Esophagus squamous epithelium (tissue), 5 donors: Measurements from ENCODE around the gene ATXN1. TPM values are rescaled to one million over a fixed set of nuclear protein-coding genes. Genes with fewer than 3 reads are reported as not detected.

Source experiments
- DNase-seq: peaks from one replicate; lab custom pipeline; 2025; lab: John Stamatoyannopoulos, UW
- H3K27ac ChIP-seq, 4 donors: fragments of 200-600 bp; sonication (generic); one replicate each; pipeline ENCODE4 v1.5.1; 2016 to 2019; ENCODE audit warnings: mild to moderate bottlenecking in 1 of 4
- H3K27me3 ChIP-seq, 4 donors: fragments of 200-600 bp; sonication (generic); 1 replicate in 3 of 4; 2 replicates in 1 of 4; pipeline versions ENCODE4 v1.5.1 to v1.6.0; 2017 to 2021; ENCODE audit warnings: antibody characterized with exemption in 1 of 4
- H3K36me3 ChIP-seq, 3 donors: fragments of 200-600 bp; sonication (generic); one replicate each; pipeline ENCODE4 v1.5.1; 2016 to 2019
- H3K4me1 ChIP-seq, 3 donors: fragments of 200-600 bp; sonication (generic); one replicate each; pipeline ENCODE4 v1.5.1; 2017 to 2019
- H3K4me3 ChIP-seq, 4 donors: fragments of 200-600 bp; sonication (generic); 1 replicate in 3 of 4; 2 replicates in 1 of 4; pipeline ENCODE4 v1.5.1; 2016 to 2019; ENCODE audit warnings: mild to moderate bottlenecking in 2 of 4, moderate library complexity in 1 of 4
- H3K9me3 ChIP-seq, 3 donors: fragments of 200-600 bp; sonication (generic); one replicate each; pipeline ENCODE4 v1.5.1; 2016 to 2019
- CTCF ChIP-seq, 6 experiments: fragments of 450-650 bp in 4 of 6; fragments of 200-600 bp in 2 of 6; sonication (generic) in 2 of 6; IDR thresholded peaks; one replicate each; pipeline ENCODE4 v1.5.1; 2016 to 2019; ENCODE audit warnings: antibody characterized with exemption in 6 of 6, mild to moderate bottlenecking in 4 of 6, moderate library complexity in 4 of 6
- POLR2A ChIP-seq, 4 donors: fragments of 450-650 bp; IDR thresholded peaks; one replicate each; pipeline ENCODE4 v1.6.1; 2017; ENCODE audit warnings: antibody characterized with exemption in 4 of 4, mild to moderate bottlenecking in 4 of 4, moderate library complexity in 3 of 4
- WGBS, 2 donors: methylation state at CpG; one replicate each; pipeline ENCODE4 v1.1.5; 2018; 5-methylcytosine and 5-hydroxymethylcytosine counted together
- intact Hi-C: fragments of 100-400 bp; cut with DNase I; formaldehyde crosslinking; loops from one replicate; pipeline ENCODE4 v1.15.0; 2022
- total RNA-seq, 4 donors: library from RNA; depleted of rRNA; stranded (reverse); fragments of >200 nt; gene quantifications; one replicate each; pipeline ENCODE4 v1.1.0, GENCODE V29; 2016
- donor health status: DM: yes; HTN: yes; CAD: no.

The ATXN1 gene
- total RNA-seq, 4 donors from 2014 or later, result 17.5 to 50.5 (median 28.5) TPM

GRCh38 chr6:16354692-16355091 is 406.6 kb downstream of the ATXN1 start:
- Histone ChIP-seq H3K9me3 (no peaks in the 10 kb centered on the region), H3K4me3 (no peak overlapping the region), H3K27me3 (no peaks in the 10 kb centered on the region), H3K36me3 (no peaks in the 10 kb centered on the region), H3K4me1 (peaks cover 0 to 53% (median 10%) of the 10 kb centered on the region in 3 donors), H3K27ac (no peak overlapping the region)
- intact Hi-C loops, result no loop called here
- 83 to 90% methylated on average over 1 of the region's 1 CpG for WGBS, 2 donors
- no peak for DNase-seq
- TF ChIP-seq POLR2A (IDR thresholded peaks at IDR 0.05), result no peak
- no peak for TF ChIP-seq CTCF (IDR thresholded peaks at IDR 0.05)

GRCh38 chr6:16352821-16353438 is 408.3 kb downstream of the ATXN1 start:
- no peak for DNase-seq
- Histone ChIP-seq H3K27ac (peak overlapping the region in 3 of 4 donors; percentile 49 to 69 (median 60)), H3K4me3 (no peak overlapping the region), H3K9me3 (no peaks in the 10 kb centered on the region), H3K36me3 (no peaks in the 10 kb centered on the region), H3K4me1 (peaks cover 0 to 42% (median 10%) of the 10 kb centered on the region in 3 donors), H3K27me3 (no peaks in the 10 kb centered on the region)
- no peak for TF ChIP-seq CTCF (IDR thresholded peaks at IDR 0.05)
- TF ChIP-seq POLR2A (IDR thresholded peaks at IDR 0.05), result no peak
- intact Hi-C loops, result no loop called here
- WGBS, 2 donors, result 93 to 95% methylated on average over 19 of the region's 19 CpGs

- H3K36me3 ChIP-seq, result no peaks in the 10 kb centered on the region
- no peaks in the 10 kb centered on the region for H3K27me3 ChIP-seq
- WGBS, 2 donors, result 64 to 67% methylated on average over 5 of the region's 5 CpGs
- H3K9me3 ChIP-seq, result no peaks in the 10 kb centered on the region
- no peak overlapping the region for H3K4me3 ChIP-seq
- intact Hi-C loops, result no loop called here
- no peak for DNase-seq
- peak overlapping the region in 3 of 4 donors; percentile 49 to 69 (median 60) for H3K27ac ChIP-seq
- peaks cover 0 to 42% (median 10%) of the 10 kb centered on the region in 3 donors for H3K4me1 ChIP-seq
- TF ChIP-seq POLR2A (IDR thresholded peaks at IDR 0.05) (no peak), CTCF (IDR thresholded peaks at IDR 0.05) (no peak)
Observed at GRCh38 chr6:16352258-16352635, 409.0 kb downstream of the ATXN1 start.

GRCh38 chr6:16349544-16349943 is 411.7 kb downstream of the ATXN1 start:
- DNase-seq, result no peak
- WGBS, 2 donors, result 71 to 79% methylated on average over 2 of the region's 2 CpGs
- H3K27me3 ChIP-seq, result no peaks in the 10 kb centered on the region
- peaks cover 10 to 40% (median 17%) of the 10 kb centered on the region in 3 donors for H3K4me1 ChIP-seq
- no peaks in the 10 kb centered on the region for H3K36me3 ChIP-seq
- intact Hi-C loops, result no loop called here
- H3K9me3 ChIP-seq, result no peaks in the 10 kb centered on the region
- no peak overlapping the region for H3K27ac ChIP-seq
- TF ChIP-seq CTCF (IDR thresholded peaks at IDR 0.05), result no peak
- H3K4me3 ChIP-seq, result no peak overlapping the region

GRCh38 chr6:16346831-16347230 is 414.4 kb downstream of the ATXN1 start:
- no peaks in the 10 kb centered on the region for H3K27me3 ChIP-seq
- no peak for TF ChIP-seq CTCF (IDR thresholded peaks at IDR 0.05)
- no peak for TF ChIP-seq POLR2A (IDR thresholded peaks at IDR 0.05)
- DNase-seq, result no peak
- H3K4me1 ChIP-seq, result peaks cover 10 to 40% (median 17%) of the 10 kb centered on the region in 3 donors
- peak overlapping the region in 1 of 4 donors; percentile 79 for H3K27ac ChIP-seq
- intact Hi-C loops, result no loop called here
- H3K36me3 ChIP-seq, result no peaks in the 10 kb centered on the region
- WGBS, 2 donors, result 100% methylated on average over 1 to 3 of the region's 32 CpGs
- no peaks in the 10 kb centered on the region for H3K9me3 ChIP-seq
- no peak overlapping the region for H3K4me3 ChIP-seq
